K562 (cell line): Measurements from ENCODE around the gene ADAM19. TPM values are rescaled to one million over a fixed set of nuclear protein-coding genes. Genes with fewer than 3 reads are reported as not detected.

ENCODE experiments used
- HMG20A ChIP-seq: fragments of 450-650 bp; formaldehyde crosslinking; conservative IDR thresholded peaks from 2 replicates; pipeline ENCODE4 v1.4.0; 2020; ENCODE audit warnings: mild to moderate bottlenecking, mixed read lengths
- RFX7 ChIP-seq: fragments of 250-450 bp; sonication (Bioruptor Pico); IDR thresholded peaks from 2 replicates; pipeline ENCODE4 v1.5.1; 2021; ENCODE audit warnings: mild to moderate bottlenecking
- SMAD4 ChIP-seq: fragments of 250-450 bp; sonication (Bioruptor Pico); conservative IDR thresholded peaks from 2 replicates; pipeline ENCODE4 v1.8.0; 2021; ENCODE audit warnings: inconsistent platforms, mild to moderate bottlenecking, moderate library complexity
- ZNF239 ChIP-seq: fragments of 250-450 bp; sonication (Bioruptor Pico); IDR thresholded peaks from 2 replicates; pipeline ENCODE4 v1.4.0; 2020; ENCODE audit warnings: mild to moderate bottlenecking
- polyA plus RNA-seq, 8 experiments: library from polyadenylated mRNA; depleted of rRNA in 4 of 8; stranded (reverse) in 5 of 8; unstranded in 3 of 8; fragments of >200 nt; fragmentation: Nextera tagmentation in 2 of 8; fragmentation: Illumina TruSeq in 1 of 8; extraction: Ambion mirVana in 2 of 8; extraction: Trizol in 1 of 8; gene quantifications; 2 replicates each; pipeline versions ENCODE4 v1.2.1 to v1.2.3, GENCODE V29; 2011 to 2014; ENCODE audit warnings: inconsistent platforms in 1 of 8, missing spikeins in 1 of 8
- total RNA-seq, 7 experiments: library from RNA; depleted of rRNA in 6 of 7; stranded (reverse); fragments of >200 nt in 6 of 7; fragmentation: Illumina TruSeq in 2 of 7; extraction: Trizol in 2 of 7; gene quantifications; 2 replicates each; pipeline versions ENCODE4 v1.2.1 to v1.2.3, GENCODE V29; 2011 to 2021; ENCODE audit warnings: low replicate concordance in 1 of 7
- TF ChIP-seq, protein P1 (sequence below): fragments of 250-450 bp; sonication (Bioruptor Pico); IDR thresholded peaks from 2 replicates; pipeline ENCODE4 v1.5.0; 2021; ENCODE audit warnings: mild to moderate bottlenecking, borderline replicate concordance
- TF ChIP-seq, protein P2 (sequence below): fragments of 200-800 bp; sonication (Bioruptor generic); IDR thresholded peaks from 2 replicates; pipeline ENCODE4 v1.6.1; 2017; ENCODE audit warnings: missing genetic modification characterization, missing compliant biosample characterization

Gene ADAM19
- total and polyA plus RNA-seq, 9 of the 15 experiments (the other 6 are each of a cell fraction or from before 2014, with no cell fraction given): 0.11 to 1.1 (median 0.43) TPM

DNA sequence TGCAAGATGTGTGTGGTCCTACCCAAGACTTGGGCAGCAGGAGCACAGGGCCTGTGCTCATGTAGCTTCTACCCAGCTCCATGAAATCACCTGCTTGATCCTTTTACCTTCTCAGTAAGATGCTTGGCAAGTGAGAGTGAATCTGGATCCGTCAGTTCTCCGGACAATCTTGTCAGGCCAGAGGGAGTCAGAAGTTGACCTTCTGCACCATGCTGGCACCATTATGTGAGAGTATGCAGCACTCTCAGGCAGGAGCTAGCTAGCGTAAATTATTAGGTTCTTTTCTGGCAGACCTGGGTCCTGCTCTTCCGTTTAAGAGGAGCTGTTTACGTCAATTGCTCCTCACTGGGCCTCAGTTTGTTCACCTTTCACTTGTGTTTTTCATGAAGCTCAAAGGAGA is 37.0 kb upstream of the ADAM19 start (continued):
- TF ChIP-seq, protein P1, sequence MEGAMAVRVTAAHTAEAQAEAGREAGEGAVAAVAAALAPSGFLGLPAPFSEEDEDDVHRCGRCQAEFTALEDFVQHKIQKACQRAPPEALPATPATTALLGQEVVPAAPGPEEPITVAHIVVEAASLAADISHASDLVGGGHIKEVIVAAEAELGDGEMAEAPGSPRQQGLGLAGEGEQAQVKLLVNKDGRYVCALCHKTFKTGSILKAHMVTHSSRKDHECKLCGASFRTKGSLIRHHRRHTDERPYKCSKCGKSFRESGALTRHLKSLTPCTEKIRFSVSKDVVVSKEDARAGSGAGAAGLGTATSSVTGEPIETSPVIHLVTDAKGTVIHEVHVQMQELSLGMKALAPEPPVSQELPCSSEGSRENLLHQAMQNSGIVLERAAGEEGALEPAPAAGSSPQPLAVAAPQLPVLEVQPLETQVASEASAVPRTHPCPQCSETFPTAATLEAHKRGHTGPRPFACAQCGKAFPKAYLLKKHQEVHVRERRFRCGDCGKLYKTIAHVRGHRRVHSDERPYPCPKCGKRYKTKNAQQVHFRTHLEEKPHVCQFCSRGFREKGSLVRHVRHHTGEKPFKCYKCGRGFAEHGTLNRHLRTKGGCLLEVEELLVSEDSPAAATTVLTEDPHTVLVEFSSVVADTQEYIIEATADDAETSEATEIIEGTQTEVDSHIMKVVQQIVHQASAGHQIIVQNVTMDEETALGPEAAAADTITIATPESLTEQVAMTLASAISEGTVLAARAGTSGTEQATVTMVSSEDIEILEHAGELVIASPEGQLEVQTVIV (CRISPR knock-in tag): no peak
- TF ChIP-seq RFX7 (CRISPR knock-in tag) (no peak), HMG20A (no peak), ZNF239 (no peak), SMAD4 (CRISPR knock-in tag) (no peak)
- TF ChIP-seq, protein P2, sequence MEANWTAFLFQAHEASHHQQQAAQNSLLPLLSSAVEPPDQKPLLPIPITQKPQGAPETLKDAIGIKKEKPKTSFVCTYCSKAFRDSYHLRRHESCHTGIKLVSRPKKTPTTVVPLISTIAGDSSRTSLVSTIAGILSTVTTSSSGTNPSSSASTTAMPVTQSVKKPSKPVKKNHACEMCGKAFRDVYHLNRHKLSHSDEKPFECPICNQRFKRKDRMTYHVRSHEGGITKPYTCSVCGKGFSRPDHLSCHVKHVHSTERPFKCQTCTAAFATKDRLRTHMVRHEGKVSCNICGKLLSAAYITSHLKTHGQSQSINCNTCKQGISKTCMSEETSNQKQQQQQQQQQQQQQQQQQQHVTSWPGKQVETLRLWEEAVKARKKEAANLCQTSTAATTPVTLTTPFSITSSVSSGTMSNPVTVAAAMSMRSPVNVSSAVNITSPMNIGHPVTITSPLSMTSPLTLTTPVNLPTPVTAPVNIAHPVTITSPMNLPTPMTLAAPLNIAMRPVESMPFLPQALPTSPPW (CRISPR knock-in tag): no peak
